Measurements from ENCODE around the gene SLC39A11. TPM values are rescaled to one million over a fixed set of nuclear protein-coding genes. Genes with fewer than 3 reads are reported as not detected.

Gene SLC39A11
- total RNA-seq, 1 experiment from 2014 or later, result 46.4 TPM

DNA sequence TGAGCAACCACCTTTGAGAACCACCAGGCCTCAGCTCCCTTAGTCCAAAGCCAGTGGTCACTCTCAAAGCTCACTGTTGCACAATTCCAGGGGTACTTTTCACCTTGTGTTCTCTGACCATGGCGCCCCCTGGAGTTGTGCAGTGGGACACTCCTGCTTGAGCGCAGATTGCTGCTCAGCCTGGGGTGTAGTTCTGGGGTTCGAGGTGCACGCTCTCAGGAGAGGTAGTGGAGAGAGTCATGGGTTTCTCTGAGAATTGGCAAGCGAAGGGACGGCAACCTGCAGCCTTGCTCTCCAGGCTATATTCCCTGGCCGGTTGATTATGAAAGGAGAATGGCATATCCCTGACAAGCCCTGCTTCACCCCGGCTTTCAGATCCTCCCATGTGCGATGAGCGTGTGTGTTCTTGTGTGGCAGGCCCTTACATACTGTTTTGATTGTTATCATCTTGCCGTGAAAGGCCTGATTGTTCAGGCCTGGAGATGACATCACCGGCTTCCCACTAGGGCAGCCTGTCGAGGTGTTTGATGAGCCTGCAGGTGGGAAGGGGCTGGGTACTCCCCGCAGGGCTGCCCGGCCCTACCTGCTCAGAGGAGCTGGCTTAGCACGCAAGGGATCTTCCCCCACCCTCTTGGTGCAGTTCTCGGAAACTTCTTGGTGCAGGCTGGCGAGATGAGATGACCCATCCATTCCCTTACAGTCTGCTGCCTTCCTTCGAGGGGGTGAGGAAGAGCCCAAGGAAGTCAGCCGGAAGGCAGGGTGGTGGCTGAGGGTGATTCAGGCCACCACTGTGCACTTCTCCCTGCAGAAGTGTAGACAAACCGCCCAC, 431.2 kb downstream of the SLC39A11 start (continued):
- TF ChIP-seq JUND (IDR thresholded peaks at IDR 0.05) (peak; percentile 96), SRF (IDR thresholded peaks at IDR 0.05; ENCODE audit: low read depth) (no peak; the same call in 1 of the 2 replicates), POLR2AphosphoS5 (IDR thresholded peaks at IDR 0.05; ENCODE audit: low read depth, low read length) (peak; percentile 46; the same call in 1 of the 2 replicates), EZH2phosphoT487 (IDR thresholded peaks at IDR 0.05; ENCODE audit: borderline replicate concordance) (no peak), POLR2A (IDR thresholded peaks at IDR 0.05; ENCODE audit: borderline replicate concordance, extremely low read depth, insufficient read depth, insufficient read length) (no peak), YY1 (IDR thresholded peaks at IDR 0.05; ENCODE audit: extremely low read depth, insufficient replicate concordance, low read depth, low read length) (peak; percentile 37), ZFX (IDR thresholded peaks at IDR 0.05) (no peak), SIN3A (IDR thresholded peaks at IDR 0.05; ENCODE audit: low read depth) (peak; percentile 27), TCF7L2 (IDR thresholded peaks at IDR 0.05; ENCODE audit: borderline replicate concordance, extremely low read depth, insufficient read depth, insufficient read length) (no peak)
- TF ChIP-seq, protein P1, sequence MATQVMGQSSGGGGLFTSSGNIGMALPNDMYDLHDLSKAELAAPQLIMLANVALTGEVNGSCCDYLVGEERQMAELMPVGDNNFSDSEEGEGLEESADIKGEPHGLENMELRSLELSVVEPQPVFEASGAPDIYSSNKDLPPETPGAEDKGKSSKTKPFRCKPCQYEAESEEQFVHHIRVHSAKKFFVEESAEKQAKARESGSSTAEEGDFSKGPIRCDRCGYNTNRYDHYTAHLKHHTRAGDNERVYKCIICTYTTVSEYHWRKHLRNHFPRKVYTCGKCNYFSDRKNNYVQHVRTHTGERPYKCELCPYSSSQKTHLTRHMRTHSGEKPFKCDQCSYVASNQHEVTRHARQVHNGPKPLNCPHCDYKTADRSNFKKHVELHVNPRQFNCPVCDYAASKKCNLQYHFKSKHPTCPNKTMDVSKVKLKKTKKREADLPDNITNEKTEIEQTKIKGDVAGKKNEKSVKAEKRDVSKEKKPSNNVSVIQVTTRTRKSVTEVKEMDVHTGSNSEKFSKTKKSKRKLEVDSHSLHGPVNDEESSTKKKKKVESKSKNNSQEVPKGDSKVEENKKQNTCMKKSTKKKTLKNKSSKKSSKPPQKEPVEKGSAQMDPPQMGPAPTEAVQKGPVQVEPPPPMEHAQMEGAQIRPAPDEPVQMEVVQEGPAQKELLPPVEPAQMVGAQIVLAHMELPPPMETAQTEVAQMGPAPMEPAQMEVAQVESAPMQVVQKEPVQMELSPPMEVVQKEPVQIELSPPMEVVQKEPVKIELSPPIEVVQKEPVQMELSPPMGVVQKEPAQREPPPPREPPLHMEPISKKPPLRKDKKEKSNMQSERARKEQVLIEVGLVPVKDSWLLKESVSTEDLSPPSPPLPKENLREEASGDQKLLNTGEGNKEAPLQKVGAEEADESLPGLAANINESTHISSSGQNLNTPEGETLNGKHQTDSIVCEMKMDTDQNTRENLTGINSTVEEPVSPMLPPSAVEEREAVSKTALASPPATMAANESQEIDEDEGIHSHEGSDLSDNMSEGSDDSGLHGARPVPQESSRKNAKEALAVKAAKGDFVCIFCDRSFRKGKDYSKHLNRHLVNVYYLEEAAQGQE (IDR thresholded peaks at IDR 0.05; ENCODE audit: low read depth), result no peak
- TF ChIP-seq, protein P2, sequence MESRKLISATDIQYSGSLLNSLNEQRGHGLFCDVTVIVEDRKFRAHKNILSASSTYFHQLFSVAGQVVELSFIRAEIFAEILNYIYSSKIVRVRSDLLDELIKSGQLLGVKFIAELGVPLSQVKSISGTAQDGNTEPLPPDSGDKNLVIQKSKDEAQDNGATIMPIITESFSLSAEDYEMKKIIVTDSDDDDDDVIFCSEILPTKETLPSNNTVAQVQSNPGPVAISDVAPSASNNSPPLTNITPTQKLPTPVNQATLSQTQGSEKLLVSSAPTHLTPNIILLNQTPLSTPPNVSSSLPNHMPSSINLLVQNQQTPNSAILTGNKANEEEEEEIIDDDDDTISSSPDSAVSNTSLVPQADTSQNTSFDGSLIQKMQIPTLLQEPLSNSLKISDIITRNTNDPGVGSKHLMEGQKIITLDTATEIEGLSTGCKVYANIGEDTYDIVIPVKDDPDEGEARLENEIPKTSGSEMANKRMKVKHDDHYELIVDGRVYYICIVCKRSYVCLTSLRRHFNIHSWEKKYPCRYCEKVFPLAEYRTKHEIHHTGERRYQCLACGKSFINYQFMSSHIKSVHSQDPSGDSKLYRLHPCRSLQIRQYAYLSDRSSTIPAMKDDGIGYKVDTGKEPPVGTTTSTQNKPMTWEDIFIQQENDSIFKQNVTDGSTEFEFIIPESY (IDR thresholded peaks at IDR 0.05; ENCODE audit: extremely low read depth, insufficient replicate concordance, low read length), result no peak
